GM21390 (cell line): ENCODE measurements around the gene ATF4.
A peak's percentile ranks its signal among the peaks of the same experiment; 100 is the strongest.
"Not testable (repeated sequence)": the region's sequence is repeated elsewhere in the genome, so short reads cannot be mapped to it uniquely, and the experiment has no call there.

Experiments
- ATAC-seq: cut with Tn5 transposase; IDR thresholded peaks from one replicate; pipeline ENCODE4 v1.9.1; 2021; ENCODE audit not compliant: unreplicated experiment

Gene ATF4

DNA sequence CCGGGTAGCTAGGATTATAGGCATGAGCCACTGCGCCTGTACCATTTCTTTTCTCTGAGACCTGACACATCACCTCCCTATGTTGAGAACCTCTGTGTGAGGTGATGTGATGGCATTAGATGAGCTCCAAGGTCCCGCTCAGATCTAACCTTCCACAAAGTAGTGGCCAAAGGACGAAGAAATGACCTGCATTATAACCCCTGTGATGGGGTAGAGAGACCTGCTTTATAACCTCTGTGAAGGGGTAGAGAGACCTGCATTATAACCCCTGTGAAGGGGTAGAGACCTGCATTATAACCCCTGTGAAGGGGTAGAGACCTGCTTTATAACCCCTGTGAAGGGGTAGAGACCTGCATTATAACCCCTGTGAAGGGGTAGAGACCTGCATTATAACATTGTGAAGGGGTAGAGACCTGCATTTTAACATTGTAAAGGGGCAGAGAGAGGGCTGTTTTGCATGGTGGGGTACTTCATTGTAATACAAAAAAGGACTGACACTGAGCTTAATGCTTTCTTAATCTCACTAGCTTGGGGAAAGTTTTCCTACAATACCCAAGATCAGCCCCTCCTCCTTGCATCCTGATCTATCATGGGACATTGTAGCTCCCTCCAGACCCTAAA, 9.7 kb upstream of the ATF4 start:
- ATAC-seq = no peak

DNA sequence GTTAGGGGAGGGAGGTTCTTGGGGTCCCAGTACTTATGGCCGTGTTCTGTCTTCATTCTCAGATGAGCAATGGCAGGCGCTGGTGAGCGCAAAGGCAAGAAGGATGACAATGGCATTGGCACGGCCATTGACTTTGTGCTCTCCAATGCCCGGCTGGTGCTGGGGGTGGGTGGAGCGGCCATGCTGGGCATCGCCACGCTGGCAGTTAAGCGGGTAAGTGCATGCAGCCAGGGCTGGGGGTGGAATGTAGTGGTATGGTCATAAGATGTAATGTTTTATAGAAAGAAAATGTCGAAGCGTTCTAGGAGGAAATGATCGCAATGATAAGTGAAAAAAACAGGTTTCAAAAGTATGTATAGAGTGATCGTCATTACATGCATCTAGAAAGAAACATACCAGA, 9.1 kb upstream of the ATF4 start:
- ATAC-seq = no peak

DNA sequence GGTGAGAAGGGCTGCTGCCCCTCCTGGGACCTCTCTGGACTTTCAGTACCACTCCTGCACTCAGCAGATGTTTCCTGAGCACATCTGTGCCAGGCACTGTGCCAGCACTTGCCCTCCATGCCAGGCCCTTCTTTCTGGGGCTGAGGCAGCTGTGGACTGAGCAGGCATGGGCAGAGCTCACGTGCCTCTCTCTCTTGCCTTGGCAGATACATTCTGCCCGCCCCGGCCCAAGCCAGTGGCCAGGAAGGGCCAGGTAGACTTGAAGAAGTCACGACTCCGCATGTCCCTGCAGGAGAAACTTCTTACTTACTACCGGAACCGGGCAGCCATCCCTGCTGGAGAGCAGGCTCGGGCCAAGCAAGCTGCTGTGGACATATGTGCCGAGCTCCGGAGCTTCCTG, 8.3 kb upstream of the ATF4 start:
- ATAC-seq = no peak

DNA sequence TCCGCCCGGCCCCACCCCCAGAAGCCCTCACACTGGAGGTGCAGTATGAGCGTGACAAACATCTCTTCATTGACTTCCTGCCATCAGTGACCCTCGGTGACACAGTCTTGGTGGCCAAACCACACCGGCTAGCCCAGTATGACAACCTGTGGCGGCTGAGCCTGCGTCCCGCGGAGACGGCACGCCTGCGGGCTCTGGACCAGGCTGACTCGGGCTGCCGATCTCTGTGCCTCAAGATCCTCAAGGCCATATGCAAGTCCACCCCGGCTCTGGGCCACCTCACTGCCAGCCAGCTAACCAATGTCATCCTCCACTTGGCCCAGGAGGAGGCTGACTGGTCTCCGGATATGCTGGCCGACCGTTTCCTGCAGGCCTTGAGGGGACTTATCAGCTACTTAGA, 6.6 kb upstream of the ATF4 start:
- no peak for ATAC-seq

DNA sequence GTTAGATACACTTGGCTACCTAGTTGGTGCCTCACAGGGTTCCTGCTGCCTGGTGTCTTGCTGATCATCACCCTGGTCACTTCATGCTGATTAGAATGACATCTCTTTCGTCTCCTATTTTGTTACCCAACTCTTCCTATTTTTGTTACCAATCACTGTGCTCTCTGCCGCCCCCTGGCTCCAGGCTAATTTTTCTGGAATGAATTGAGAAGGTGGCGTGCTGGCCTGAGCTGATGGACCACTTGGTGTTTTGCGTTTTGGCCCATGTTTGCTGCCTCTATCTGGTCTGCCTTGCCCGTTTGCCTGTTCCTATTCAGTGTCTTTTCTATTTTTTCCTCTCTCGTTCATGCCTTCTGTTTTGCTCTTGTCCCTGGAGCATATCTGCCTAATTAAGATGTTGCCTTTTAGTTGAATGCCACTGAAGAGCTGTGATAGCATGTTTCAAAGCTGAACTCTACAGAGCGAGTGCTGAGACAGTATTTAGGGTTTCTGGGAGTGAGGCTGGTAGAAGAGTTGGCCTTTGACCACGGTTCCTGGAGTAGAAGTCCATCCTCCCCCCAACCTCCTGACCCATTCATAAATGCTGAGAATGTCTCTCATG, 5.9 kb upstream of the ATF4 start:
- ATAC-seq = no peak

DNA sequence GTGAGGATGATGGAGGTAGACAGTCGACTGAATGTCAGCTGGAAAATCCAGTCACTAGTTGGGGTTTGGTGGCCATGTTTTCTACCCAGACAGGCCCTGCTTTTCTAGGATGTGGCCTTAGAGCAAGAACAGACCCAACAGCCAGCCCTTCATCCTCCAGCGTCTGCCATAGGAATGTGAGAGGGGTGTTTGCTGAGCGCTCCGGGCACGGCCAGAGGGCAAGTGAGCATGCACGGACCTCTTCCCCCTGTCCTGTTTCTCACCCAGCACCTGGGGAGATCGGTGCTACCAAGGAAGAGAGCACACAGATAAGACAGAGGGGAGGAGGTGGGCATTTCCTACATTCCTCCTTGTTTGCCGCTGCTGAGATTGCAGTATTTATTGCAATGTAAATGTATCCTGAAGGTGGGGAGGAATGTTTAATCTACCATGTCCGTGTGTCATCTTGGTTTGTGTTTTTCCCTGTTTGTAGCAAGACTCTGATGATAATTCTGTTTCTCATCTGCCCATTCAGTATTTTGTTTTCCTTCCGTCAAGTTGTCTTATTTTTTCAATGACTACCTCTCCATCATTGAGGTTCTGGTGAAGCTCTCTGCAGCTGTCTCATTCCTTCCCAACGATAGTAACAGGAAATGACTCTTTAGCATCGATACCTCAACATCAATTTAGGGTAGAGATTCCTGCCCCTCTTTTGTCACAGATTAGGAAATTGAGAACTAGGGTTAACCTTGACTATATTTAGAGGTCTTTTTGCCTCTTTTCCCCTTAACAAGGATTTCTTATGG, 4.9 kb upstream of the ATF4 start:
- ATAC-seq = no peak

DNA sequence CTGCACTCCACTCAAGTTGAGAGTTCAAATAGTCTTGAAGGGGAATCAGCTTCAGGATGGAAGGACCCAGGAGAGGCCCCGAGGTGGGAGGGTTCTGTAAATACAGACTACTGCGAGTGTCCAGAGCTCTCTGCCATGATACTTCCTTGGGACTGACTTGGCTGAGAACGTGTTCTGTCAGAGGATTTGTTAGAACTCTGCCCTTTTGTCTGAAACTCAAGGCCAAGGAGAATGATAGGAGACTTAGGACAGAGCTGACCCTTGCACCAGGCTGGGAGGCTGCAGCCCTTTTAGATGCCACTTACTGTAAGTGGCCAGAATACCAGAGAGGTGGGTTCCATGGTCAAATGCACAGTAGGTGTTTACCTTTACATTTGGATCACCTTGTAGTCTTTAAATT, 2.9 kb upstream of the ATF4 start:
- no peak for ATAC-seq

DNA sequence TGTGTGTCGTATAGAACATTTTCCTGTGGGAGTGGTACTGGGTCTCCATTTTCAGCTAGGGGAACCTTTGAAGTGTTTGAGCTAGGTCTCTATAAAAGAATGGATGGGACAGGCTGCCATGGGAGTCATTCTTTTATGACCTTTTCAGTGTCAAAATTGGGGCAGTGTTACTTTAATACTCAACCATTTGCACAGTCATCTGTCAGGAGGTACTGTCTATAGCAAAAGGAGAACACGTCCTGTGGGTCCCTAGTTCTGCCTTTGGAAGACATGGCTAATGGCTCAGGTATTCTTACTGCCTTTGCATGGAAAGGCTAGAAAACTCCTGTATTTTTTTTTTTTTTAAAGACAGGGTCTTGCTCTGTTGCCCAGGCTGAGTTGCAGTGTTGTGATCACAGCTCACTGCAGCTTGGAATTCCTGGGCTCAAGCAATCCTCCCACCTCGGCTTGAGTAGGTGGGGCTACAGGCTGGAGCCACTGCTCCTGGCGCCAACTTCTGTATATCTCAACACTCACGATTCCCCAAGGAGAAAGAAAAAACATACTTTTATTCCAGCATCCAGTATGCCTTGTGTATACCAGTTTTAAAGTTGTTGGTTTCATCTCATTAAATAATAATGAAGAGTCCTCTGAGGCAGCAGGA, 2.1 kb upstream of the ATF4 start:
- no peak for ATAC-seq

DNA sequence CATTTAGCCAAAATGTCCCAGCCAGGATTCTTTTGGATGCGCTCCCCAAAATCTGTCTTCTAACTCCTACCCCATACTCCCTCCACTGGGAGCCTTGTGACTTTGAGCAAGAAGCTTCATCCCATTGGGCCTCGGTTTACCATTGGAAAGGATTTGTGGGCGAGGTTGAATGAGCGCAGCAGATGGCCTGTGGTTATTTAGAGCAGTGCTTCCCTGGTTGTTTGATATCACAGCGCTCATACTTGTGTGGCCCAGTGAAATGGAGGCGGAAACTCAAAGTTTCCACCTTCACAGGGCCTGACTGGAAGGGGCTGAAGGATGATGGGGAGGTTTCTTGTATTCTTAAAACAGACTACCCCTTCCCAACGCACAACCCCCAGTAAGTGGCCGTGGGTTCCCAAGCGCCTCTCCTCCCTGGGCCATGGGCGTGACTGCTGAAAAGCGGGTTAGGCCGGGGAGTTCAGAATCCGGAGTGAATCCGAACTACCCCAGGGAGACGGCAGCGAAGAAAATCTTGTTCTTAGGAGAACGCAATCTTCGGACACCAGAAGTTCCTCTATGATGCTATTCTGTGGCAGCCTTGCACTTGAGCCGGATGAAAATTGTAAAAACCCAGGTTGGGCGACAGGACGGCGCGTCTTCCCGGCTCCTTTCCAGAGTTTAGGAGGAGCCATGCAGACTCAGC, 1.2 kb upstream of the ATF4 start:
- no peak for ATAC-seq

DNA sequence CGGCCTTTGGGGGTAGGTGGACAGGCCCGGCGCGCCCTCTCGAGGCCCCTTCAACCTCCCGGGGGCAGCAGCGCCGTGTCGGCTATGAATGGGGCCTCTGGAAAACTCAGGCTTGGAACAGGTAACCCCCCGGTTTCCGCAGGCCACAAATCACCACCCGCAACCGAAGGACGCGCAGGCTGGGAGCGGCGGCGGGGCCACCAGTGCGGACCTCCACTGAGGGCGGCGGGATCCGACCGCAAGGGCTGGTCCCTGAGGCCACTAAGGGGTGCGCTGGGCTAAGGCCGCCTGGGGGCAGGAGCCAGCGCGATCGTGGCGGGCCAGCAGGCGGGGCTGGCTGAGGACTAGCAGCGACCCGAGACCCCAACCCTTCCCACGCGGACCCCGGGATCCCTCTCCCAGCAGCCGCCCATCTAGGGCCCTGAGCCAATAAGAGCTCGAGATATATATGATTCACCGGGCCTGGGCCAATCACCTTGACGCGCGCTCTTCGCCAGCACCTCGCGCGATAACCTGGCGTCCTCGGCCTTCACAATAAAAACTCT, 609 bp upstream of the ATF4 start:
- ATAC-seq = peak; percentile 71

DNA sequence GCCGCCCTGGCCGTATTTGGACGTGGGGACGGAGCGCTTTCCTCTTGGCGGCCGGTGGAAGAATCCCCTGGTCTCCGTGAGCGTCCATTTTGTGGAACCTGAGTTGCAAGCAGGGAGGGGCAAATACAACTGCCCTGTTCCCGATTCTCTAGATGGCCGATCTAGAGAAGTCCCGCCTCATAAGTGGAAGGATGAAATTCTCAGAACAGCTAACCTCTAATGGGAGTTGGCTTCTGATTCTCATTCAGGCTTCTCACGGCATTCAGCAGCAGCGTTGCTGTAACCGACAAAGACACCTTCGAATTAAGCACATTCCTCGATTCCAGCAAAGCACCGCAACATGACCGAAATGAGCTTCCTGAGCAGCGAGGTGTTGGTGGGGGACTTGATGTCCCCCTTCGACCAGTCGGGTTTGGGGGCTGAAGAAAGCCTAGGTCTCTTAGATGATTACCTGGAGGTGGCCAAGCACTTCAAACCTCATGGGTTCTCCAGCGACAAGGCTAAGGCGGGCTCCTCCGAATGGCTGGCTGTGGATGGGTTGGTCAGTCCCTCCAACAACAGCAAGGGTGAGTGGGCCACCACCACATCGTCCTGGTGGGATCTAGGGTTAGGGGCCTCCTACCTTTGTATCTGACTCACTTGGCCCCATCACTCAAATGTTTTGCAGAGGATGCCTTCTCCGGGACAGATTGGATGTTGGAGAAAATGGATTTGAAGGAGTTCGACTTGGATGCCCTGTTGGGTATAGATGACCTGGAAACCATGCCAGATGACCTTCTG, 934 bp downstream of the ATF4 start:
- ATAC-seq = not testable (repeated sequence)

DNA sequence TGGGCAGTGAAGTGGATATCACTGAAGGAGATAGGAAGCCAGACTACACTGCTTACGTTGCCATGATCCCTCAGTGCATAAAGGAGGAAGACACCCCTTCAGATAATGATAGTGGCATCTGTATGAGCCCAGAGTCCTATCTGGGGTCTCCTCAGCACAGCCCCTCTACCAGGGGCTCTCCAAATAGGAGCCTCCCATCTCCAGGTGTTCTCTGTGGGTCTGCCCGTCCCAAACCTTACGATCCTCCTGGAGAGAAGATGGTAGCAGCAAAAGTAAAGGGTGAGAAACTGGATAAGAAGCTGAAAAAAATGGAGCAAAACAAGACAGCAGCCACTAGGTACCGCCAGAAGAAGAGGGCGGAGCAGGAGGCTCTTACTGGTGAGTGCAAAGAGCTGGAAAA, 1.7 kb downstream of the ATF4 start:
- ATAC-seq = not testable (repeated sequence)

DNA sequence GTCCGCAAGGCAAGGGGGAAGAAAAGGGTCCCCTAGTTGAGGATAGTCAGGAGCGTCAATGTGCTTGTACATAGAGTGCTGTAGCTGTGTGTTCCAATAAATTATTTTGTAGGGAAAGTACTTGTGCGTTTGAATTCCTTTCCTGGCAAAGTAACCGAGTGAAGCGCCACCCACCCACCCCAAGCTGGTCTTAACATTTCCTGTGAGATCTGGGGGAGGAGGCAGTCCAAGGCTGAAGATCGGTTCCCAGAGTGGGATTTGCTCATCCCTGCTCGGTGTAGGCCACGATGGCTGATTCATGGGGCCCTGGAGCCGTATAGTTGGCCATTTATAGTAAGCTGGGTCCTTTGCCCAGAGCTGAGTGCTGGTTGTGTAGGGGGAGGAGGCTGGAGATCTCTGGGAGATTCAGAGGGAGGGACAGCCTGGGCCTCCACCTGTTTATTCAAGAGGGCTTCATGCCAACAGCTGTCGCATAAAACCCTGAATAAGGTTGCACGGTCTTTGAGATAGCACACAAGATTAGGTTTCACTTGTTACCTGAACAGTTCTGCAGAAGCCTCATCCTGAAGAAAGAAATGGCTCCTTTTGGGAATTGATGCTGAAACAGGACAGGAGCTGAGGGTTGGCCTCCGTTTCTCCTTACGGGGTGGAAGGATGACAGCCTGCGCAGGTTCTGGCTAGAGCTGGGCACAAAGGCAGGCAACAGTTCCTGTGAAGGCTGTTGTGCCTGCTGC, 2.4 kb downstream of the ATF4 start:
- ATAC-seq = no peak

DNA sequence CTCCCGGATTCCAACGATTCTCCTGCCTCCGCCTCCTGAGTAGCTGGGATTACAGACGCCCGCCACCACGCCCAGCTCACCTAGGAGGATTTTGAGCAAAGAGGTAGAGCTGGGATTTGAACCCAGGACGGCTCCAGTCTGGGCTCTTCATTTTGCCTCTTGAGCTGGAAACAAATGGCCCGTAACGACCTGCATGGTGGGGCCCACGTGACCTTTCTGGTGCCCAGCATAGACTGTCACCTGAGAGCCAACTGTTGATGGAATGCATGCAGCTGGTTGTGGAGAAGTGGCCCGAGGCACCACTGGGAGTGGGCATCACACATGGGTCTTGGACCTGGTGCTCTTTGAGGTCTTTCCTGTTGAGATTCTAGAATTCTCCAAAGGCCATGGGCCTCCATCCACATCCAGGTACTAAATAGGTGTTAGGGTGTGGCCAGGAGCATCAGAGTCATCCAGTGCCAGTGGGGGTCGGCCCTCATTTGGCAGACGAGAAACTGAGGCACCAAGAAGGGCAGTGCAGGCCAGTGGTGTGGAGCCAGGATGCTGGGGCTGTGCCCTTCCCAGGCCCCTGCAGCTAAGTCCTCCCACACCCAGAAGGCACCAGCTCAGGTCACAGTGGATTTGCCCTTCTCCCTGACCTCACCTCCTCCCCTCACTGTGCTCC, 3.9 kb downstream of the ATF4 start:
- ATAC-seq = no peak

DNA sequence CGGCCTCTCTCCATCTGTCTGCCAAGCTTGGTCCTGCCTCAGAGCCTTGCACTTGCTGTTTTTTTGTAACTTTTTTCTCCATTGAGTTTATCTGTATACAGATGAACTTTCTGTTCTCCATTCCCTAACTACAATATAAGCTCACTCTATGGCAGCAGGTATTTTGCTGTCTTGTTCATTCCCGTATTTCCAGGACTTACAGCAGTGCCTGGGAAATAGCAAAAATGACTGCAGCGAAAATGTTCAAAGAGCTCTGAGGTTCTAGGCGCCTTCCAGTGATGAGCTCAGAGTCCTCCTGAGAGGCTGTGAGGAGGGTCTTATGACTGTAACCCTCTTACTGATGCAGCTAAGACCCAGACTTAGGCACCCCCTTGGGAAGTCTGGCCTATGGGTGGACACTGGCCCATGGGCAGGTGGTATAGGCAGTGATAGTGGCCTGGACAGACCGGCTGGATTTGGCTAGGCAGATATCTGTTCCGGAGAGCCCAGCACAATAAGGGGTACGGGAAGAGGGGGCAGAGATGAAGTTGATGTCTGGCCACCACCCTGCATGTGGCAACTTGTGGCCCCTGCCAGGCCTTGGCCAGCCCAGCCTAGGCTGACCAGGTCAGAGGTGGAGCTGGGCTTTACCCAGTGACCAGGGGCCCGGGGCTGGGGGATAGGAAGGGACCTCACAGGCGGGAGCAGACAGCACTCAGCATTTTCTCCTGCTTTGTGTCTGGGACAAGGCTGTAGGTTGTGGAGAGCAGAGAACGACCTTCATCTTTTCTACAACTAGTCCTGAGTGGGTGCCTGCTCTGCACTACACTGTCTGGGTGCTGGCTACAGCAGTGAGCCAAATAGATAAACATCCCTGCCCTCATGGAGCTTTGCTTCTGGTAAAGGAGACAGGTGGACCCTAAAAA, 4.6 kb downstream of the ATF4 start:
- ATAC-seq = no peak

DNA sequence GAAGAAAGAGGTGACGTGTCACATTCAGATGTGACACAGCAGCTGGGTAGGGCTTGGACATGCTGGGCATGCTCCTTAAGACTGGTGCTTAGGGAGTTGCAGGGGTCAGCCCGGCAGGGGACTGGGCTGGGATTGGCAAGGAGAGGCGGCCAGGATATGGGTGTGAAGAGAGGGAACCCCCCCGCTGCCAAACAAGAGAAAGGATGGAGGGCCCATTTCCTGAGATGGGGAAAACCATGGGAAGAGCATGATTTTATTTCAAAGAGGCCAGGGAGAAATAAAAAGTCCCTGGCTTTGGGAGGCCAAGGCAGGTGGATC, 5.3 kb downstream of the ATF4 start:
- no peak for ATAC-seq

DNA sequence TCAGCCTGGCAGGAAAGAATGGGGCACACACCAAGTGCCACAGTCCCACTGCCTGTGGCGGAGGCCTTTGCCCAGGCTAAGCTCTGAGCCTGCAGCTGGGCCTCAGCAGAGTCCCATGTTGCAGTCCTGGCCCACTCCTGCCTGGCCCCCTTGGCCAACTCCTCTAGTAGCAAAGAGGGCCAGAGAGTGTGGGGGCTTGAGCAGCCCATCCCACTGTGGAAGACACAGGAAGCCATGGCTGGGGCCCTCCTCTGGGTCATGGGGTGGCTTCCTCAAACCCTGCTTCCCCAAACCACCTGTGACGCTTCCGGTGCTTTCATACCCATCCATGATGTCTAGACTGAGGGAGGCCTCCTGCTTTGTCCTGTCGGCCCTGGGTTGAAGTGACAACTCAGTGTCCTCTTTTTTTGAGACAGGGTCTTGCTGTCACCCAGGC, 6.4 kb downstream of the ATF4 start:
- no peak for ATAC-seq

DNA sequence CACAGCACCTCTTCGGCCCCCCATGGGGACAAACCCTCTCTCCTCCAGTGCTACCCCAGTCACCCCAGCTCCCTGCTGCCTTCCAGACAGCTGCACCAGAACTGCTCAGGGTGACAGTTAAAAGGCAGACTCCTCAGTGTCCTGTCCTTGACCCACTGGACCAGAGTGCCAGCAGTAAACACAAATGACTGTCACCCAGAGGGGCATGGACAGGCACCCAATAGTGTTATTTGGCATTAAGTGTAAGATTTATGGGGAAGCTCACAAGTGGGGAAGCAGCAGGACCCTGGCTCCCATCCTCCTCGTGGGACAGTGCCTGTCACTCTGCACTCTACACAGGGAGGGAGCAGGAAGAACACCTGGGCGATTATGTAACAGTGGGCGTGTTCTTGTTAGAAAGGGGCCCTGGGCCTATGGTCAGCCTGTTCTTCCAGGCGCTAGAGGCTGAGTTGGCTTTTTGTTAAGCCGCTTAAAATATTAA, 7.2 kb downstream of the ATF4 start:
- no peak for ATAC-seq
